AML-193 (cell line): Measurements from ENCODE around the gene METTL23.
"Not testable (repeated sequence)": the region's sequence is repeated elsewhere in the genome, so short reads cannot be mapped to it uniquely, and the experiment has no call there.

Source experiments
- DNase-seq, 2 experiments: peaks; one replicate each; lab custom pipeline; 2025; lab: John Stamatoyannopoulos, UW

The METTL23 gene

GRCh38 chr17:76714336-76714735 is 12.3 kb upstream of the METTL23 start:
- no peak for DNase-seq

DNA sequence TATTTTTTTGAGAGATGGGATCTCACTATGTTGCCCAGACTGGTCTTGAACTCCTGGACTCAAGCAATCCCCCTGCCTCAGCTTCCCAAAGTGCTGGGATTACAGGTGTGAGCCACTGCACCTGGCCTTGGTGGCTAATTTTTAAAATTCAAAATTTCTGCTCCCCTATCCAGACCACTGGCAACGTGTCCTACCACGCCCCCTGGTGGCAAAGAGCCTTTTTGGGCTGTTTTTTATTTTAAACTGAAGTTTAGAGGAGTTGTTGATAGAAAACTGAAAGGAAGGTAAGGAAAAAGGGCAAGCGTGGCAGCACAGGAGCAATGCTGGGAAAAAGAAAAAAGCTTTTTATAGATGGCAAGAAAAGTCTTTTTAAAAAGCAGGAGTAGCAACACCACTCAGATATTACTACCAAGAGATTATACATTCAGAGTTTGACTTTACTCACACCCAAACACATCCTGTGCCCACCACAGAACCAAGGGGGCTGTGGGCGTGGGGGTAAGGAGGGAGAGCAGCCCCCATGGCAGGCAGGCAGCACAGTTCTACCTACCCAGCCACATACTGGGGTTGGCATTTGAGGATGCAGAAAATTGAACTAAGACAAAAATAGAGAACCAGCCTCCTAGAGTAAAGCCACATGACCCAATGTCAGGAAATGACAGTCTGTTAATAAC is 11.7 kb upstream of the METTL23 start:
- peak; percentile 64 to 67 for DNase-seq

DNA sequence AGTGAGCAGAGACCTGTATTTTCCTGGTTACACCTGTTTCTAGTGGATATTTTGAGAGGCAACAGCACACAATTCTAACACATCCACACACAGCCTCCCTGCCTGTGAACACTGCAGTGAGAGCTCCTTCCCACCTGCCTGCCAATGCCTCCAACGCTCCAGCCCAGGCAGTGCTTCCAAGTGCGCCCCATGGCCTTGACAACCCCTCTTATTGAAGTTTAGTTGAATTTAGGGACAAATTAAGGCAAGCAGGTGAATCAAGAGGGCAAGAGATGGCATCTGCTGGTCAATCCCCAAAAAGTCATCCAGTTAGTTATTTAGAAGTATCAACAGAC is 11.2 kb upstream of the METTL23 start:
- no peak for DNase-seq

GRCh38 chr17:76716146-76716838 is 10.3 kb upstream of the METTL23 start:
- DNase-seq, result peak; percentile 83 to 84

- no peak for DNase-seq
Measured at GRCh38 chr17:76716839-76717215, 9.8 kb upstream of the METTL23 start.

DNA sequence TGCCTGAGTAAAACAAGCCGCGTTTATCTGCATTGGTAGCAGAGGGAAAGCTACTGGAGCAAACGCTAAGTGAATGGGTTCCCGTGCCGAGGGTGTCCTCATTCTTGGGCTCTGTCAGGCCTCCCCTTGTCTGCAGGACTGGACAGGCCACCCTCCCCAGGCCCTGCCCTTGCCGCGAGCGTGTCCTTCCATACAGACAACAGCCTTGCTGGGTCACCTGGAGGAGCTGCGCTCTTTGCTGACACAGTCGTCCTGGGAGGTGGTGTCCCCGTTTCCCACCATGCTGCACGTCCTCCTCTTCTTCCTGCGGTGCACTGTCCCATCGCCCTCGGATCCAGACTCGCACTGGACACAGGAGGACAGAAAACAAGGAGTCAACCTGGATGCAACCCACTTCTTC is 8.1 kb upstream of the METTL23 start:
- DNase-seq, result no peak

GRCh38 chr17:76720211-76720610 is 6.4 kb upstream of the METTL23 start:
- DNase-seq, result no peak

DNA sequence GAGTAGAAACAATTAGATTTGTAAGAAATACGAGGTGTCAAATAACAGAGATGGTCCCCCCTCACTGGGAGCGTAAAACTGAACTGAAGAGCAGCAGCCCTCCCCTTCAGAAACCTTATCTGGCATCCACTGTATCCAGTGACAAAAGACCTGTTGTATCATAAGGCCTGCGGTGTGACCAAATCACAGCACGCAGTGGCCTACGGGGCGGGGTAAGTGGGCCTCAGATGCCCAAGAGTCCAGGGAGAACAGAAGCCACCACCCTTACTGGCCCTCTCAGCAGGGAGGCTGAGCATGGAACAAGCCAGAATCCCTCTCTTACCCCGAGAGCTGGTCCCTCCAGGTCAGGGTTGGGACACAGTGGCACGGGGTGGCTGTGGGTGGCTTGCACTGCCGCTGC is 5.7 kb upstream of the METTL23 start:
- no peak for DNase-seq

DNA sequence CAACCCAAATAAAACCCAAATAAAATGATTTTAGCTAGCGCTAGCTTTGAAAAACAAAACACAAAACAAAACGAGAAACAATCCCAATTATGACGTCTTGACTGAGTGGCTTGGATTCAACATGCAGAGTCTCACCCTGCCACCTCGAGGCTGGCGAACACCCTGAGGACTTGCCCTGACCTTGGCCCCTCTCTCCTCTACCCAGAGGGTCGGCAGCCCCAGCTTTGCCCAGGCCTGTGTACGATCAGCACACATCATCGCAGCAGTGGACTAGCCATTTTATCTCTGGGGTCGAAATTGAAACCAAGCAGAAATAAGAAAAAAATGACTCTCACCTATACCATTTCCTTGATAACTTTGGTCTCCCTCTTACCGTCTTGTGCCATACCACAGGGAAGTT is 5.2 kb upstream of the METTL23 start:
- DNase-seq, result no peak

DNA sequence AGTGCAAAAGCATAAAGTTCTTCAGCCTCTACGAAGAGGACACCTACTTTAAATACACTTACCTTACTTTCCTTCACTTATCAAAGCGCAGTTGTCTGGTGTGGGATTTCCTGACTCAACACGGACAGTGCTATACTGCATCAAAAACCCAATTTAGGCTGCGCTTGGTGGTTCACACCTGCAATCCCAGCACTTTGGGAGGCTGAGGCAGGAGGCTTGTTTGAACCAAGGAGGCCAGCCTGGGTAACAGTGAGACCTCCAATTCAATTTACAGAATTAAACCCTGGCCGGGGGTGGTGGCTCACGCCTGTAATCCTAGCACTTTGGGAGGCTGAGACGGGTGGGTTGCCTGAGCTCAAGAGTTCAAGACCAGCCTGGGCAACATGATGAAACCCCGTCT is 4.4 kb upstream of the METTL23 start:
- no peak for DNase-seq

DNA sequence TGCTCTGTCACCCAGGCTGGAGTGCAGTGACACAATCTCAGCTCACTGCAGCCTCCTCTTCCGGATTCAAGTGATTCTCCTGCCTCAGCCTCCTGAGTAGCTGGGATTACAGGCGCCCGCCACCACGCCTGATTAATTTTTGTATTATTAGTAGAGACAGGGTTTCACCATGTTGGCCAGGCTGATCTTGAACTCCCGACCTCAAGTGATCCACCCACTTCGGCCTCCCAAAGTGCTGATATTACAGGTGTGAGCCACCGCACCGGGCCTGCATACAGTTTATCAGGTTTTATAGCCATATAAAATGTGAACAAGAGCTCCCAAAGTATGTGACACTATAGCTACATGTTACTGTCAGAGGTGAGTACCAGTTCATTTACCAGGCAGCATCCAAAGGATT is 3.7 kb upstream of the METTL23 start:
- not testable (repeated sequence) for DNase-seq

- no peak for DNase-seq
Measured at GRCh38 chr17:76723812-76724211, 2.8 kb upstream of the METTL23 start.

GRCh38 chr17:76725580-76726230 is 934 bp upstream of the METTL23 start:
- peak; percentile 68 to 69 for DNase-seq

DNA sequence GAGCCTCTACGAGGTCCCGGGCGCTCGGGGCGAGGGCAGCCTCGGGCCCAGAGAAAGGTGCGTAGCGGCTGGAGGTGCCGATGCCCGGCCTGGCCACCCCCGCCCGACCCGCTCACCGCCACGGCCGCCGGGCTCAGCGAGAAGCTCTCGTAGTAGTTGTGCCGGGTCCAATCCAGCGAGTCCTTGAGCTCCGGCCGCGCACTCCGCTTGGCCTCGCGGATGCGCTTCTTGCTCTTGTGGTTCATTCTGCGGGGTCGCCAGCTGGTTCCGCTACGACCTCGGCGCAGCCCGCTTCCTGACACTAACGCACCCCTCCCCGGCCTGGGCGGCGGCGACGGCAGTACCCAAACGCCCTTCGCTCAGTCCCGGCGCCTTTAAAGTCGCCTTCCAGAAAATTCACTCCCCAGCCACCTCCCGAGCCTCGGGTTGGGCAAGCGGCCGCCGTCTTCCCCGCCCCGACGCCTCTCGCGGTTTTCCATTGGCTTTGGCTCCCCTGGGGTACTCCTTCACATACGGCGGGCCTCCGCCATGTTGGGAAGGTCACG is 336 bp upstream of the METTL23 start, which contains the start of gene JMJD6:
JMJD6 (minus strand) TSS at position 376 of the 545 bp plus-strand sequence; CDS start at position 245, 131 bp downstream.
- DNase-seq, result peak; percentile 98 to 99

DNA sequence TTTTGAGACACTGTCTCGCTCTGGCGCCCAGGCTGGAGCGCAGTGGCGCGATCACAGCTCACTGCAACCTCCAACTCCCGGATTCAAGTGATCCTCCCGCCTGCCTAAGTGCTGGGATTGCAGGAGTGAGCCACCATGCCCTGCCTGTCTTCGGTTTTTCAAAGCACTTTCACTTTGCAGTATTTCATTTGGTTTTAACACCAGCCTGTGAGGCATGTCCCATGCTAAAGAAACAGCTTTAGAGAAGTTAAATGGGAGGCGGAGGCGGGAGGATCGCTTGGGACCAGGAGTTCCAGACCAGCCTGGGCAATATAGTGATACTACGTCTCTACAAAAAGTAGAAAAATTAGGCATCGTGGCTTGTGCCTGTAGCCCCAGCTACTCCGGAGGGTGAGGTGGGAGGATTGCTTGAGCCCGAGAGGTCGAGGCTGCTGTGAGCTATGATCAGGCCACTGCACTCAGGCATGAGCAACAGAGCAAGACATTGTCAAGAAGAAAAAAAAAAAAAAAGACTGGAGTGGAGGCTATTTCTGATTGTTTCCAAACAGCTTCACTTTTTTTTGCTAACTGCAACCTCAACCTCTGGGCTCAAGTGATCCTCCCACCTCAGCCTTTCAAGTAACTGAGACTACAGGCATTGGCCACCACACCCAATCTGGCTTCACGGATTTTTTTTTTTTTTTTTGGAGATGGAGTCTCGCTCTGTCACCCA is 1.3 kb downstream of the METTL23 start:
- DNase-seq, result peak; percentile 27 to 51

DNA sequence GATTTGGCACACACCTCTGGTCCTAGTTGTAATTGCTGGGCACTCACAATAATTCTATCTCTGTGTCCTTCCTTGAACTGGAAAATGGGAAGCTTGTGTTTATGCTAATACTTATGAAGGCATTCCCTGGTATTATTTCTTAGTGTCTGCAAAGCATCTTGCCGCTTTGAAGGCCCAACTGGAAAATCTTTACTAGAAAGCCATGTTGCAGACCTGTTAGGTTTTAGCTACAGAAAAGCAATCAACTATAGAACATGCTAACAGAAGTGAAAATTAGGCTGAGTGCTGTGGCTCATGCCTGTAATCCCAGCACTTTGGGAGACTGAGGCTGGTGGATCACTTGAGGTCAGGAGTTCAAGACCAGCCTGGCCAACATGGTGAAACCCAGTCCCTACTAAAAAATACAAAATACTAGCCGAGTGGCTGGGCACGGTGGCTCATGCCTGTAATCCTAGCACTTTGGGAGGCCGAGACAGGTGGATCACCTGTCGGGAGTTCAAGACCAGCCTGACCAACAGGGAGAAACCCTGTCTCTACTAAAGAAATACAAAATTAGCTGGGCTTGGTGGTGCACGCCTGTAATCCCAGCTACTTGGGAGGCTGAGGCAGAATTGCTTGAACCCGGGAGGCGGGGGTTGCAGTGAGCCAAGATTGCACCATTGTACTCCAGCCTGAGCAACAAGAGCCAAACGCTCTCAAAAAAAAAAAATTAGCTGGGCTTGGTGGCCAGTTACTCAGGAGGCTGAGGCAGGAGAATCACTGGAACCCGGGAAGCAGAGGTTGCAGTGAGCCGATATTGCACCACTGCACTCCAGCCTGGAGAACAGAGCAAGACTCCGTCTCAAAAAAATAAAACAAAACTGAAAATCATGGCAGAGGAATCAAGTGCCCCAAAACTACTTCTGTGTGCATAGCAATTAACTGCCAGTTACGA is 5.4 kb downstream of the METTL23 start:
- DNase-seq, result not testable (repeated sequence)

DNA sequence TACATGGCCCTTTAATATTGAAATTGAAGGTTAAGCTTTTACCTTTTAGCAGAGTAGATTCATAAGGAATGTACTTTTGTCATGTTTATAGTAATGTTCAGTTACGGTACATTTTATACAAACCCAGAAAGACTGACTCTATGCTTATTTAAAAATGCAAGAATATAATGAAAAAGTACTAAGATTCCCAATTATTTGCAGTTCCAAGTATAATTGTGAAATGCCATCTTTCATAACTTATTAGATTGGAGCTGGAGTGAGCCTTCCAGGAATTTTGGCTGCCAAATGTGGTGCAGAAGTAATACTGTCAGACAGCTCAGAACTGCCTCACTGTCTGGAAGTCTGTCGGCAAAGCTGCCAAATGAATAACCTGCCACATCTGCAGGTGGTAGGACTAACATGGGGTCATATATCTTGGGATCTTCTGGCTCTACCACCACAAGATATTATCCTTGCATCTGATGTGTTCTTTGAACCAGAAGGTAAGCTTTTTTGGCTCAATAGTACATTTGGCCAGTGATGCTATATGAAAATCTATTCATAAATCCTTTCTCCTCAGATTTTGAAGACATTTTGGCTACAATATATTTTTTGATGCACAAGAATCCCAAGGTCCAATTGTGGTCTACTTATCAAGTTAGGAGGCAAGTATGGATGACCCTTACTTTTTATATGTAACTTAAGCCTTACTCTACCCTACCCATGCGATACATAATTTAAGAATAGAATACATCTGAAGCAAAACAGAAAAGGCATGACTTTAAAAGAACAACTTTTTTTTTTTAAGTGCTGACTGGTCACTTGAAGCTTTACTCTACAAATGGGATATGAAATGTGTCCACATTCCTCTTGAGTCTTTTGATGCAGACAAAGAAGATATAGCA is 6.3 kb downstream of the METTL23 start:
- no peak for DNase-seq

DNA sequence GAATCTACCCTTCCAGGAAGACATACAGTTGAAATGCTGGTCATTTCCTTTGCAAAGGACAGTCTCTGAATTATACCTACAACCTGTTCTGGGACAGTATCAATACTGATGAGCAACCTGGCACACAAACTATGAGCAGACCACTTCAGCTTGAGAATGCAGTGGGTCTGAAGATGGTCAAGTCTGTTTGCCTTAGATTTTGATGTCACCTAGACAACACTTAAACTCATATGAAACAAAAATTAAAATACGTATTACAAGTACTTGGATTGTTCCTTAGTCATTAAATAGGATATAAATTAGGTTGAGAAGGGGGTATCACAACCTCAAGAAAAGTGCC is 6.9 kb downstream of the METTL23 start:
- DNase-seq, result no peak

- peak; percentile 70 to 73 for DNase-seq
Measured at GRCh38 chr17:76734080-76734840, 7.6 kb downstream of the METTL23 start.

DNA sequence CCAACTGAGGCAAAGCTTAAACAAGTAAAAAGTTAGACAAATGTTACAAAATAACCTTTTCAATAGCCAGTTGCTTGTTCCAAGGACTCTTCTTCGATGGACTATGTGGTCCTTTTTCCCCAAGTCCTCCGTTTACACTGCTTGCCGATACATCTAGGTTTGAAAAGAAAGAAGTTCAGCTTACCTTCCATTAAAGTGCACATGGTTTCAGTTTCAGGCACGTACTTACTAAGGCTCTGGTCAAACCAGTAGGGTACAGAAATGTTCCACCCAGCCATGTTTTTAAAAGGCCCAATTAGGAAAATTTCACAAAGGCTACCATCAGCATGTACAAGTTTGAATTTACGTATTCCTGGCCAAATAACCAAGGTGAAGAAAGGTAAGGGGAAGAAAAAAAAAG is 8.4 kb downstream of the METTL23 start:
- DNase-seq, result peak; percentile 18 to 47
